SK-N-SH (cell line): Measurements from ENCODE around the gene KCNJ9.

ENCODE experiments used
- JUND ChIP-seq: IDR thresholded peaks from 2 replicates; pipeline ENCODE4 v1.4.0; 2012
- POLR2AphosphoS5 ChIP-seq: IDR thresholded peaks from 2 replicates; pipeline ENCODE4 v1.6.1; 2012; ENCODE audit warnings: low read depth, low read length
- RAD21 ChIP-seq: IDR thresholded peaks from 2 replicates; pipeline ENCODE4 v1.6.1; 2012; ENCODE audit warnings: mild to moderate bottlenecking, low read length
- RCOR1 ChIP-seq: fragments of 150-350 bp; IDR thresholded peaks from 2 replicates; pipeline ENCODE4 v1.6.1; 2017; ENCODE audit warnings: antibody characterized with exemption, low read length
- SIN3A ChIP-seq: IDR thresholded peaks from 2 replicates; pipeline ENCODE4 v1.6.1; 2012; ENCODE audit warnings: low read depth, mild to moderate bottlenecking, low read length, moderate library complexity, borderline replicate concordance
- TAF1 ChIP-seq: IDR thresholded peaks from 2 replicates; pipeline ENCODE4 v1.6.1; 2012; ENCODE audit warnings: low read depth, mild to moderate bottlenecking, low read length, moderate library complexity, borderline replicate concordance
- TF ChIP-seq, protein P1 (sequence below): fragments of 200-600 bp; sonication (generic); IDR thresholded peaks from 2 replicates; pipeline ENCODE4 v1.6.1; 2017; ENCODE audit warnings: antibody characterized with exemption, mild to moderate bottlenecking, moderate library complexity

DNA sequence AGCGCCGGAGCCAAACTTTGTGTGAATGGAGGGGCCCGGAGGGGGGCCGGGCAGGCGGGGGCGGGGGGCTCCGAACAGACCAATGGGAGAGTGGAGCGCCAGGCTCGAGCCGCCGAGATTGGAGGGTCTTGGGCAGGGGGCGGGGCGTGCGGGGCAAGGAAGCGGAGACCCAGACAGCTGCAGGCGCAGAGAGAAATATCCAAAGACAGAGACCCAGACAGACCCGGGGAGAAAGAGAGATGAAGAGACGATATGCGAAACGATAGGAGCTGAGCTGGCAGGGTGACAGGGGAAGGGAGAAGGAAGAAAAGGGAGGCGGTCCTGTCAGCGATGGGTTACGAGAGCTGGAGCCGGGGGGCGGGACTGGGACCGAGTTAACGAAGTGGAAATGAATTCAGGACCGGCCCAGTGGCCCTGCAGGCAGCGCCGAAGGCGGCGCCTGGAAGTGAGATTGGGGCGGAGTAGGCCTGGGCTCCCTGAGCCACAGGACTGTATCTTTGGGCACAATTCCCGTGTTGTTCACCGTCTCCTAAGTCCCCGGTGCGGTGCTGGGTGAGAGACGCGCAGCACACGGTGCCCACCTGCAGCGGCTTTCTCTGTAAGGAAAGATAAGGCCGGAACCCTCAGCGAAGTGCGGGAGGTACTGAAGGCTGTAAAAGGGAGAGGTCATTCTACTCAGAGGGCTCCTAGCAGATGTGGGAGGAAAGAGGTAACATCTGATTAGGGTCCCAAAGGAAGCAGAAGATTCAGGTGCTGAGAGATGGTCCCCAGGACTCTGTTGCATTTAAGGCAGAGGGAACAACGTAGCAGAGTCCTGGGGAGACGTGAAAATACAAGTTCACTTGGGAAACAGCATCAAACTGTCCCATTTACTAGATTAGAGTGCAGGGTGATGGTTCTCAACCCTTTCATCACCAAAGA lies 10.8 kb upstream of the KCNJ9 start:
- no peak for TF ChIP-seq RCOR1
- no peak for TF ChIP-seq JUND
- TF ChIP-seq SIN3A: no peak
- TF ChIP-seq RAD21: no peak
- TF ChIP-seq, protein P1, sequence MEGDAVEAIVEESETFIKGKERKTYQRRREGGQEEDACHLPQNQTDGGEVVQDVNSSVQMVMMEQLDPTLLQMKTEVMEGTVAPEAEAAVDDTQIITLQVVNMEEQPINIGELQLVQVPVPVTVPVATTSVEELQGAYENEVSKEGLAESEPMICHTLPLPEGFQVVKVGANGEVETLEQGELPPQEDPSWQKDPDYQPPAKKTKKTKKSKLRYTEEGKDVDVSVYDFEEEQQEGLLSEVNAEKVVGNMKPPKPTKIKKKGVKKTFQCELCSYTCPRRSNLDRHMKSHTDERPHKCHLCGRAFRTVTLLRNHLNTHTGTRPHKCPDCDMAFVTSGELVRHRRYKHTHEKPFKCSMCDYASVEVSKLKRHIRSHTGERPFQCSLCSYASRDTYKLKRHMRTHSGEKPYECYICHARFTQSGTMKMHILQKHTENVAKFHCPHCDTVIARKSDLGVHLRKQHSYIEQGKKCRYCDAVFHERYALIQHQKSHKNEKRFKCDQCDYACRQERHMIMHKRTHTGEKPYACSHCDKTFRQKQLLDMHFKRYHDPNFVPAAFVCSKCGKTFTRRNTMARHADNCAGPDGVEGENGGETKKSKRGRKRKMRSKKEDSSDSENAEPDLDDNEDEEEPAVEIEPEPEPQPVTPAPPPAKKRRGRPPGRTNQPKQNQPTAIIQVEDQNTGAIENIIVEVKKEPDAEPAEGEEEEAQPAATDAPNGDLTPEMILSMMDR: no peak
- no peak for TF ChIP-seq TAF1
- no peak for TF ChIP-seq POLR2AphosphoS5
